PC-9 (cell line): ENCODE results near the gene MATK. TPM values are rescaled to one million over a fixed set of nuclear protein-coding genes. Genes with fewer than 3 reads are reported as not detected.
"Not testable (repeated sequence)": the region's sequence is repeated elsewhere in the genome, so short reads cannot be mapped to it uniquely, and the experiment has no call there.

Experiments
- BruUV-seq: library from RNA; stranded (reverse); fragments of 400-500 nt; replicated peaks from 2 replicates; lab custom pipeline; 2021; lab: Mats Ljungman, UMichigan
- CTCF ChIA-PET: fragments of 300-600 bp; sonication (Branson Sonifier 250); formaldehyde crosslinking; loops from one replicate; lab custom pipeline; 2022; ENCODE audit warnings: antibody characterized with exemption; lab: Charles Lee
- POLR2A ChIA-PET: fragments of 300-600 bp; sonication (Branson Sonifier 250); formaldehyde crosslinking; loops from one replicate; lab custom pipeline; 2022; ENCODE audit warnings: antibody characterized with exemption; ENCODE audit not compliant: unreplicated experiment; lab: Charles Lee
- DNase-seq, 2 experiments: peaks; one replicate each; pipeline versions ENCODE4 v3.0.0 to v3.0.0-alpha.2; 2015 to 2022; ENCODE audit warnings: mixed read lengths in 1 of 2
- H2AFZ ChIP-seq: fragments of 200-600 bp; sonication (generic); 2 replicates; pipeline ENCODE4 v1.8.1; 2017; ENCODE audit warnings: antibody characterized with exemption
- H3F3A ChIP-seq: fragments of 200-600 bp; sonication (generic); 2 replicates; pipeline ENCODE4 v1.8.1; 2017; ENCODE audit warnings: antibody characterized with exemption, mild to moderate bottlenecking, low read depth; ENCODE audit not compliant: insufficient read depth
- H3K27ac ChIP-seq: fragments of 200-600 bp; sonication (generic); 2 replicates; pipeline ENCODE4 v1.6.1; 2016; ENCODE audit warnings: mixed run types
- H3K27me3 ChIP-seq: fragments of 200-600 bp; sonication (generic); 2 replicates; pipeline ENCODE4 v1.6.1; 2016; ENCODE audit warnings: low read depth, mixed run types; ENCODE audit not compliant: insufficient read depth
- H3K36me3 ChIP-seq: fragments of 200-600 bp; sonication (generic); 2 replicates; pipeline ENCODE4 v1.6.1; 2016; ENCODE audit warnings: low read depth, mixed run types
- H3K4me1 ChIP-seq: fragments of 200-600 bp; sonication (generic); replicated peaks from 2 replicates; pipeline ENCODE4 v1.6.1; 2016; ENCODE audit warnings: mixed run types; ENCODE audit not compliant: insufficient read depth
- H3K4me2 ChIP-seq: fragments of 200-600 bp; sonication (generic); 2 replicates; pipeline ENCODE4 v1.6.1; 2017; ENCODE audit warnings: mixed run types
- H3K4me3 ChIP-seq: fragments of 200-600 bp; sonication (generic); 2 replicates; pipeline ENCODE4 v1.6.1; 2016; ENCODE audit warnings: mixed run types
- H3K79me2 ChIP-seq: fragments of 200-600 bp; sonication (generic); 2 replicates; pipeline ENCODE4 v1.6.1; 2017; ENCODE audit warnings: low read depth, mixed run types
- H3K9me2 ChIP-seq: fragments of 200-600 bp; sonication (generic); 2 replicates; pipeline ENCODE4 v1.8.1; 2017; ENCODE audit warnings: mild to moderate bottlenecking; ENCODE audit not compliant: insufficient read depth
- H3K9me3 ChIP-seq: fragments of 200-600 bp; sonication (generic); 2 replicates; pipeline ENCODE4 v1.8.1; 2016; ENCODE audit warnings: low read depth; ENCODE audit not compliant: insufficient read depth
- H4K20me1 ChIP-seq: fragments of 200-600 bp; sonication (generic); 2 replicates; pipeline ENCODE4 v1.8.1; 2017; ENCODE audit not compliant: insufficient read depth
- EZH2 ChIP-seq: fragments of 200-600 bp; sonication (generic); IDR thresholded peaks from 2 replicates; pipeline ENCODE4 v1.8.0; 2017; ENCODE audit warnings: antibody characterized with exemption, low read depth
- intact Hi-C: fragments of 100-400 bp; cut with micrococcal nuclease; formaldehyde crosslinking; loops from one replicate; pipeline ENCODE4 v1.10.0; 2022; ENCODE audit not compliant: unreplicated experiment
- total RNA-seq: library from RNA; stranded (reverse); gene quantifications from 2 replicates; pipeline ENCODE4 v1.2.3, GENCODE V29; 2021
- TF ChIP-seq, protein P1 (sequence below): fragments of 200-600 bp; sonication (generic); conservative IDR thresholded peaks from 2 replicates; pipeline ENCODE4 v1.6.1; 2017; ENCODE audit warnings: mixed run types, antibody characterized with exemption, mild to moderate bottlenecking, moderate library complexity

Gene MATK
- total RNA-seq, 1 experiment from 2014 or later: not detected

DNA sequence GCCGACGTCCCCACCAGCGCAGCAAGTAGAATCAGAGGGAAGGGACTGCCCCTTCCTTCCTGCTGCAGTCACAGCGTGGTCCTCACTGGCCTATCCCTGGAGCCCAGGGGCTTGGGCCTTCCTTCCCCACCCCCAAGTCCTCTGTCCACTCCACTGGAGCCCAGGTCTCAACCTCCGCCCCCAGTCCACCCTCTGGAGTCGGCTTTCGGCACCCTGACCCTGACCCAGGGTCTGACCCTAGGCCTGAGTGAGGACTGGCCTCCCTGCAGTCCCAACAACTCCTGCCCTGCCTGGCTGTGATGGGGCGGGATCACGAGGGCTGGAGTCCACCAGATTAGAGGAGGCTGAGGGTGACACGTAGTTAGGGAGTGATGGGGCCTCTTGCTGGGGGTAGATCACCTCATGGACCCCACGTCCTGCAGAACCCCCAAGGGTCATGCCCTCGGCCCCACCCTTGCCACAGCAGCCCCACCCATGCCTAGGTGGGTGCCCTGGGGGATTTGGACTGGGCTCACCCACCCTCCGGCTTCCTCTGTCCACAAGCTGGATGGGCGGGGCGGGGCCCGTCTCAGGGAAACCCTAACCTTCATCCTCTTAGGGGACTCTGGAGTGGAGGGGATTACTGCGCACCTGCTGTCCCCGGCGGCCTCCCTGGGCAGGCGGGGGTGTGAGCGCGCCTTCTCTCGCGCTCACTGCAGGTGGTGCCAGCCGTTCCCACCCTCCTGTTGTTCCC lies 18.0 kb downstream of the MATK start:
- H3K4me3 ChIP-seq: no peak overlapping the region
- ChIA-PET POLR2A (no interaction called here), CTCF (no interaction called here)
- no peaks in the 10 kb centered on the region for H3K9me3 ChIP-seq
- no peaks in the 10 kb centered on the region for H3K4me1 ChIP-seq
- no peak overlapping the region for H3K27ac ChIP-seq
- no peak for TF ChIP-seq EZH2
- TF ChIP-seq, protein P1, sequence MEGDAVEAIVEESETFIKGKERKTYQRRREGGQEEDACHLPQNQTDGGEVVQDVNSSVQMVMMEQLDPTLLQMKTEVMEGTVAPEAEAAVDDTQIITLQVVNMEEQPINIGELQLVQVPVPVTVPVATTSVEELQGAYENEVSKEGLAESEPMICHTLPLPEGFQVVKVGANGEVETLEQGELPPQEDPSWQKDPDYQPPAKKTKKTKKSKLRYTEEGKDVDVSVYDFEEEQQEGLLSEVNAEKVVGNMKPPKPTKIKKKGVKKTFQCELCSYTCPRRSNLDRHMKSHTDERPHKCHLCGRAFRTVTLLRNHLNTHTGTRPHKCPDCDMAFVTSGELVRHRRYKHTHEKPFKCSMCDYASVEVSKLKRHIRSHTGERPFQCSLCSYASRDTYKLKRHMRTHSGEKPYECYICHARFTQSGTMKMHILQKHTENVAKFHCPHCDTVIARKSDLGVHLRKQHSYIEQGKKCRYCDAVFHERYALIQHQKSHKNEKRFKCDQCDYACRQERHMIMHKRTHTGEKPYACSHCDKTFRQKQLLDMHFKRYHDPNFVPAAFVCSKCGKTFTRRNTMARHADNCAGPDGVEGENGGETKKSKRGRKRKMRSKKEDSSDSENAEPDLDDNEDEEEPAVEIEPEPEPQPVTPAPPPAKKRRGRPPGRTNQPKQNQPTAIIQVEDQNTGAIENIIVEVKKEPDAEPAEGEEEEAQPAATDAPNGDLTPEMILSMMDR: no peak
- no peaks in the 10 kb centered on the region for H3K36me3 ChIP-seq
- no peaks in the 10 kb centered on the region for H4K20me1 ChIP-seq
- H3K9me2 ChIP-seq: no peaks in the 10 kb centered on the region
- peaks cover 4% of the 10 kb centered on the region; the same call in 1 of the 2 replicates for H3K79me2 ChIP-seq
- H2AFZ ChIP-seq: no peak overlapping the region
- H3F3A ChIP-seq: no peaks in the 10 kb centered on the region
- no peaks in the 10 kb centered on the region for H3K27me3 ChIP-seq
- intact Hi-C loops: no loop called here
- H3K4me2 ChIP-seq: no peak overlapping the region
- no TSS peak for BruUV-seq
- no peak for DNase-seq

DNA sequence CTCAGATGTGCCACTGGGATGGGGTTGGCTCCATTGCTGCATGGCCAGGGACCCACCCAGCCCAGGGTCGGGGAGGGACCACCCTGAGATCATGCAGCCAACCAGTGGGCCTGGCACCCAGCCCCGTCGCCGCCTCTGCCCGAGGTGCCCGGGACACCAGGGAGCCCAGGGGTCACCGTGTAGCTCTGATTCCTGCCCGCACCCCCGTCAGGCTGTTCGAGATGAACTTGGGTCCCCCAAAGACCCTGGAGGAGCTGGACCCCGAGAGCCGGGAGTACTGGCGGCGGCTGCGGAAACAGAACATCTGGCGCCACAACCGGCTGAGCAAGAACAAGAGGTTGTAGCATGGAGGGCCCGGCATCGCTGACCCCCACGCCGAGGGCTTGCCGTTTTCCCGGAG lies 19.1 kb downstream of the MATK start:
- Histone ChIP-seq H3K4me1 (no peaks in the 10 kb centered on the region), H3K4me3 (no peak overlapping the region), H3K79me2 (peaks cover 6% of the 10 kb centered on the region; the same call in 1 of the 2 replicates), H2AFZ (no peak overlapping the region), H3K27me3 (no peaks in the 10 kb centered on the region), H3K36me3 (no peaks in the 10 kb centered on the region), H3K9me2 (no peaks in the 10 kb centered on the region), H3K4me2 (no peak overlapping the region), H3K9me3 (no peaks in the 10 kb centered on the region), H4K20me1 (no peaks in the 10 kb centered on the region), H3F3A (0 out of 2 replicates have a peak, but pooled peaks cover 3% of the 10 kb centered on the region), H3K27ac (no peak overlapping the region)
- ChIA-PET CTCF (no interaction called here), POLR2A (no interaction called here)
- intact Hi-C loops: no loop called here
- no peak for TF ChIP-seq EZH2
- TF ChIP-seq, protein P1: no peak
- BruUV-seq: no TSS peak
- no peak for DNase-seq

DNA sequence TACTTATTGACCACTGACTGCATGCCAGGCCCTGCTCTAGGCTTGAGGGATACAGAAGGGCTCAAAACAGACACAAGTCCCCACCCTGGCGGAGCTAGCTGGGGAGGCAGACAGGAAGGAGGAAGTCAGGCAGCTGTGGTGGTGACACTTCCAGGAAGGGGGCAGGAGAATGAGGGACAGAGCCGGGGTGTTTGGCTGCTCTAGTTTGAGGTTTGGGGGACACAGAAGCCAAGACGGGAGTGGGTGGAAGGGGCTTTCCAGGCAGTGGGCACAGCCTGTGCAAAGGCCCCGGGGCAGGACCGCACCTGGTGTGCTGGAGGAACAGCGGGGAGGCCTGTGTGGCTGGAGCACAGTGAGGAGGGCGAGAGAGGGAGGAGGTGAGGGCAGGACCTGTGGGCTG lies 19.7 kb downstream of the MATK start:
- Histone ChIP-seq H3K4me2 (no peak overlapping the region), H3K27ac (no peak overlapping the region), H3F3A (0 out of 2 replicates have a peak, but pooled peaks cover 3% of the 10 kb centered on the region), H3K4me1 (no peaks in the 10 kb centered on the region), H3K9me2 (no peaks in the 10 kb centered on the region), H3K36me3 (no peaks in the 10 kb centered on the region), H3K4me3 (no peak overlapping the region), H3K79me2 (peaks cover 6% of the 10 kb centered on the region; the same call in 1 of the 2 replicates), H3K27me3 (no peaks in the 10 kb centered on the region), H4K20me1 (no peaks in the 10 kb centered on the region), H3K9me3 (no peaks in the 10 kb centered on the region), H2AFZ (no peak overlapping the region)
- ChIA-PET CTCF (no interaction called here), POLR2A (no interaction called here)
- no peak for TF ChIP-seq EZH2
- TF ChIP-seq, protein P1: no peak
- BruUV-seq: no TSS peak
- DNase-seq: no peak
- intact Hi-C loops: no loop called here

DNA sequence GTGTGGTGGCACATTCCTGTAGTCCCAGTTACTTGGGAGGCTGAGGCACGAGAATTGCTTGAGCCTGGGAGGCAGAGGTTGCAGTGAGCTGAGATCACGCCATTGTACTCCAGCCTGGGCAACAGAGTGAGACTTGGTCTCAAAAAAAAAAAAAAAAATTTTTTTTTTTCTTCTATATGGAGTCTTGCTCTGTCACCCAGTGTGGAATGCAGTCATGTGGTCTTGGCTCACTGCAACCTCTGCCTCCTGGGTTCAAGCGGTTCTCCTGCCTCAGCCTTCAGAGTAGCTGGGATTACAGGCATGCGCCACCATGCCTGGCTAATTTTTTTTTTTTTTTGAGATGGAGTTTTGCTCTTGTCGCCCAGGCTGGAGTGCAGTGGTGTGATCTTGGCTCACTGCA lies 20.4 kb downstream of the MATK start:
- H3K9me2 ChIP-seq, H3K9me3 ChIP-seq, H3K4me3 ChIP-seq, H3K27me3 ChIP-seq, DNase-seq, H3F3A ChIP-seq, intact Hi-C loops, POLR2A ChIA-PET, H3K36me3 ChIP-seq, H3K4me2 ChIP-seq, H3K4me1 ChIP-seq, BruUV-seq, H2AFZ ChIP-seq, H3K27ac ChIP-seq, H4K20me1 ChIP-seq: not testable (repeated sequence)
- CTCF ChIA-PET: interaction anchor here (0.6 kb wide), 1 partner anchor 729 kb away, joined by 9 read pairs; no protein-coding TSS in a partner anchor
- H3K79me2 ChIP-seq: peaks cover 11% of the 10 kb centered on the region; the same call in 1 of the 2 replicates
